SK-N-MC (cell line): ENCODE measurements around the gene C1orf50.

Experiments used
- EZH2 ChIP-seq: fragments of 200-600 bp; sonication (generic); IDR thresholded peaks from one replicate; pipeline ENCODE4 v1.6.1; 2017; ENCODE audit warnings: antibody characterized with exemption
- POLR2AphosphoS5 ChIP-seq: IDR thresholded peaks from 2 replicates; pipeline ENCODE4 v1.6.1; 2012; ENCODE audit warnings: mild to moderate bottlenecking, low read depth, low read length, borderline replicate concordance

- TF ChIP-seq POLR2AphosphoS5 (no peak), EZH2 (no peak)
Observed at GRCh38 chr1:42774928-42775526, 8.0 kb downstream of the C1orf50 start.
